ENCODE data around the gene SBF2. TPM values are rescaled to one million over a fixed set of nuclear protein-coding genes. Genes with fewer than 3 reads are reported as not detected.

Gene SBF2
- total RNA-seq, 1 donor from 2014 or later, result 38.5 TPM

DNA sequence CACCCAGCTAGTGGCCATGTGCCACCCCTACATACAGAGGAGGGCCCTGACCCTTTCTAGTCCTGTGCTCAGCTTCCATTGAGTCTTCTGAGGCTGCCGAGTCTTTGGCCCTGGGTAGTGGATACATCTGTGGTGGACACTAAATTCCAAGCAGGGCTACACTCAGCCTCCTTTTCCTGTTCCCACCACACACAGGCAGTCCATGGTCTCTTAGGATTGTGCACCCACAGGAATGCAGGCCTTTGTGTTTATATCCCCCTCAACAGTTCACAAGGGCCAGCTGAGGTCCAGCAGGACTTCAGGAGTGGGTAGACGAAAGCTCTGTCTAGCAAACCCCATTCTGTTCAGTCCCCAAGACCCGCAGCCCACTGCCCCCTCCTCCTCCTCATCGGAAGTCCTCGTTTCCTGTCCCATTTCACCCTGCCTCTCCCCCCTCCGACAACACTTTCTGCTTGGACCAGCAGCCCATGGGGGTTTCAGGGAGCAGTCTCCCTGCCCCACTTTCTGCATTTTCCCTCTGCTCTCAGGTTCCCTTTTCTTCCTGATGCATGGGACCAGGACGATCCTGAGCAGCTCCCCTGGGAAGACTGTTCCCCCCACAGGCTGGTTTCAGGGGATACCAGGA is 538.3 kb downstream of the SBF2 start:
- Histone ChIP-seq H3K36me3 (peaks cover 8% of the 10 kb centered on the region), H3K27me3 (no peaks in the 10 kb centered on the region), H3K9me3 (no peaks in the 10 kb centered on the region), H3K4me1 (peaks cover 33% of the 10 kb centered on the region), H3K4me3 (no peak overlapping the region), H3K27ac (no peak overlapping the region)
- TF ChIP-seq, protein P1, sequence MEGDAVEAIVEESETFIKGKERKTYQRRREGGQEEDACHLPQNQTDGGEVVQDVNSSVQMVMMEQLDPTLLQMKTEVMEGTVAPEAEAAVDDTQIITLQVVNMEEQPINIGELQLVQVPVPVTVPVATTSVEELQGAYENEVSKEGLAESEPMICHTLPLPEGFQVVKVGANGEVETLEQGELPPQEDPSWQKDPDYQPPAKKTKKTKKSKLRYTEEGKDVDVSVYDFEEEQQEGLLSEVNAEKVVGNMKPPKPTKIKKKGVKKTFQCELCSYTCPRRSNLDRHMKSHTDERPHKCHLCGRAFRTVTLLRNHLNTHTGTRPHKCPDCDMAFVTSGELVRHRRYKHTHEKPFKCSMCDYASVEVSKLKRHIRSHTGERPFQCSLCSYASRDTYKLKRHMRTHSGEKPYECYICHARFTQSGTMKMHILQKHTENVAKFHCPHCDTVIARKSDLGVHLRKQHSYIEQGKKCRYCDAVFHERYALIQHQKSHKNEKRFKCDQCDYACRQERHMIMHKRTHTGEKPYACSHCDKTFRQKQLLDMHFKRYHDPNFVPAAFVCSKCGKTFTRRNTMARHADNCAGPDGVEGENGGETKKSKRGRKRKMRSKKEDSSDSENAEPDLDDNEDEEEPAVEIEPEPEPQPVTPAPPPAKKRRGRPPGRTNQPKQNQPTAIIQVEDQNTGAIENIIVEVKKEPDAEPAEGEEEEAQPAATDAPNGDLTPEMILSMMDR (IDR thresholded peaks at IDR 0.05), result no peak
- ATAC-seq (no peak), DNase-seq (no peak)
- intact Hi-C loops (cut with DNase I), result loop anchor here (5.0 kb wide), 1 partner anchor 552 kb away; the partner anchor contains the start of gene ADM

DNA sequence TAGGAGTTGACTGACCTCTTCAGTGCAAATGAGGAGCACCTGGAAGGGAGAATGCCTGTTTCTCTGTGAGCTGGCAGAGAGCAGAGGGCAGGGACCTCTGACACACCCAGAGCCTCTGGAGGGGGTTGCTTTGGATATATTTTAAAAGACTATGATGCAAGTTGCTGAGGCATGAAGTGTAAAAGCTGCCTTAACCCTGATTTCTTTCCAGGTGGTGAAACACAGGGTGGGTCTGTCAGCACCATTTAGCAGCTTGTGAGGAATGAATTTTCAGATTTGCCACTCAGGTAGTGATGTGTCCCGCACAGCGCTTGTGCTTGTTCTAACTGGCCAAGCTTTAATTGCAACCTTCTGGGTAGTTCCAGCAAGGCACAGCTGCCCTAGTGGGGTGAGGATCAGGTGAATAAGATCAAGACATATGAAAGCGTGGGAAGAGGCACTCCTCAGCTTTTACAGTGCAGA is 540.0 kb downstream of the SBF2 start:
- peaks cover 25% of the 10 kb centered on the region for H3K36me3 ChIP-seq
- no peak overlapping the region for H3K4me3 ChIP-seq
- no peaks in the 10 kb centered on the region for H3K27me3 ChIP-seq
- no peak for DNase-seq
- H3K9me3 ChIP-seq, result no peaks in the 10 kb centered on the region
- ATAC-seq, result no peak
- H3K27ac ChIP-seq, result no peak overlapping the region
- peaks cover 21% of the 10 kb centered on the region for H3K4me1 ChIP-seq
- intact Hi-C loops (cut with DNase I), result no loop called here
- TF ChIP-seq, protein P1 (IDR thresholded peaks at IDR 0.05), result no peak

GRCh38 chr11:9753021-9753420 is 541.0 kb downstream of the SBF2 start:
- no peak overlapping the region for H3K27ac ChIP-seq
- TF ChIP-seq, protein P1 (IDR thresholded peaks at IDR 0.05), result no peak
- DNase-seq (no peak), ATAC-seq (no peak)
- peaks cover 33% of the 10 kb centered on the region for H3K36me3 ChIP-seq
- H3K4me3 ChIP-seq, result no peak overlapping the region
- intact Hi-C loops (cut with DNase I), result no loop called here
- peaks cover 22% of the 10 kb centered on the region for H3K4me1 ChIP-seq
- no peaks in the 10 kb centered on the region for H3K9me3 ChIP-seq
- no peaks in the 10 kb centered on the region for H3K27me3 ChIP-seq

DNA sequence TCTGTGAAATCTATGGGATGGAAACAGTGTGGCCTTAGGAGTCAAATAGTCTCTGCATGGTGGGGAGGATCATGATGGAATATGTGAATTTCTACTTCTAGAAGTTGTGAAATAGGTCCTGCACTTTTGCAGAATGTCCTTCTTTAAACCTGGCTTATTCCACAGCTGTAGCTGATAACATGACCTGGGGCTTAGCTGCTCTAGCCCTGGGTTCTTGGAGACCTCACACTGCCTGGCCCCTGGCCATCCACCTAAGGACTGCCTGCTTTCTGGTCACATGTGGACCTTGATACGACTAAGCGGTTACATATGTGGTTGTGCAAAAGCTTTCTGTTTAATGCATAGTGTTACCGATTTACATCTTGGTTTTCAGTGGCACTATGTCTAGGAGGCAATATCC is 541.9 kb downstream of the SBF2 start:
- DNase-seq (no peak), ATAC-seq (no peak)
- Histone ChIP-seq H3K9me3 (no peaks in the 10 kb centered on the region), H3K4me1 (peaks cover 18% of the 10 kb centered on the region), H3K27me3 (no peaks in the 10 kb centered on the region), H3K4me3 (no peak overlapping the region), H3K27ac (no peak overlapping the region), H3K36me3 (peaks cover 33% of the 10 kb centered on the region)
- TF ChIP-seq, protein P1 (IDR thresholded peaks at IDR 0.05), result no peak
- intact Hi-C loops (cut with DNase I), result no loop called here

DNA sequence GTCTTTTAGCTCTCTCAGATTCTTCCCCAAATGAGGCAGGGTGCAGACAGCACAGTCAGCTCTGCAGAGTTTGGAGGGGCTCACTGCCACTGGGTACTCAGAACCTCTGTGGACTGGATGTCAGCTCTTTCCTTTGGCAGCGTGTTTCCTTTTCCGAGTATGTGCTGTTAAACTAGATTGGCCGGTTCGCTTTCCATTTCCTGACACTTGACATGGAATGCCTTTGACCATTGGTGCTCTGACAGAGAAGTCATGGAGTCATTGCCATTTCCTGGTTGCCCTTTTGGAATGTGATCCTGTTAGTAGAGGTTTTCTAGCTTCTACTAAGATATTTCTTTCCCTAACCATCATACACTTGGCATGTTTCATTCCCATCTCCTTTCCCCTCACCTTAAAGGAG is 543.5 kb downstream of the SBF2 start:
- DNase-seq (no peak), ATAC-seq (no peak)
- Histone ChIP-seq H3K27me3 (no peaks in the 10 kb centered on the region), H3K36me3 (peaks cover 40% of the 10 kb centered on the region), H3K27ac (no peak overlapping the region), H3K9me3 (no peaks in the 10 kb centered on the region), H3K4me3 (no peak overlapping the region), H3K4me1 (peaks cover 8% of the 10 kb centered on the region)
- intact Hi-C loops (cut with DNase I), result no loop called here
- TF ChIP-seq, protein P1 (IDR thresholded peaks at IDR 0.05), result no peak

Measured in upper lobe of right lung (tissue), 1 donor.